HEK293 (cell line): ENCODE results near the gene CCDC63.

Experiments
- KLF10 ChIP-seq: fragments of 450-650 bp; IDR thresholded peaks from 2 replicates; pipeline ENCODE4 v1.5.1; 2018; ENCODE audit warnings: missing biosample characterization, mild to moderate bottlenecking, missing genetic modification characterization
- ZNF239 ChIP-seq: fragments of 450-650 bp; formaldehyde crosslinking; IDR thresholded peaks from 2 replicates; pipeline ENCODE4 v1.5.1; 2016; ENCODE audit warnings: missing biosample characterization, missing genetic modification characterization
- ZNF621 ChIP-seq: fragments of 450-650 bp; formaldehyde crosslinking; IDR thresholded peaks from 2 replicates; pipeline ENCODE4 v1.5.1; 2017; ENCODE audit warnings: missing biosample characterization, missing genetic modification characterization
- ZNF776 ChIP-seq: fragments of 450-650 bp; formaldehyde crosslinking; IDR thresholded peaks from 2 replicates; pipeline ENCODE4 v1.5.0; 2017; ENCODE audit warnings: missing biosample characterization, missing genetic modification characterization, borderline replicate concordance
- ZSCAN23 ChIP-seq: fragments of 450-650 bp; formaldehyde crosslinking; IDR thresholded peaks from 2 replicates; pipeline ENCODE4 v1.5.1; 2016; ENCODE audit warnings: missing biosample characterization, missing genetic modification characterization
- TF ChIP-seq, protein P1 (sequence below): fragments of 450-650 bp; formaldehyde crosslinking; IDR thresholded peaks from 2 replicates; pipeline ENCODE4 v1.5.1; 2016; ENCODE audit warnings: missing biosample characterization, missing genetic modification characterization

DNA sequence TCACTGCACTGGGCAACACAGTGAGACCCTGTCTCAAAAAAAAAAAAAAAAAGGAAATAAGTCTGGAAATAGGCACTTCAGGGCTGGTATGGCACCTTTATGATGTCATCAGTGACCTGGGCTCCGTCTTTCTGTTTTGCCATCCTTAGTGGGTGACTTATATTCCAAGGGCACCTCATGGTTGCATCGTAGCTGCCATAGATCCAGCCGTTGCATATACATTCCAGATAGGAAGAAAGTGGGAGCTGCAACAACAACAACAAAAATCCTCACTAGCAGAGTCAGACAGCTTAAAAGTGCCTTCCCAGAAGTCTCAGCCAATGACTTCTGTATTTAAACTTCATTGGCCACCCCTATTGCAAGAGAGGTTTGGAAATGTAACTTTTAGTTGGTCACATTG, 47.2 kb downstream of the CCDC63 start:
- TF ChIP-seq ZNF621 (tag by site-specific recombination) (no peak), ZNF239 (no peak), ZSCAN23 (no peak), KLF10 (no peak), ZNF776 (tag by site-specific recombination) (no peak)
- TF ChIP-seq, protein P1, sequence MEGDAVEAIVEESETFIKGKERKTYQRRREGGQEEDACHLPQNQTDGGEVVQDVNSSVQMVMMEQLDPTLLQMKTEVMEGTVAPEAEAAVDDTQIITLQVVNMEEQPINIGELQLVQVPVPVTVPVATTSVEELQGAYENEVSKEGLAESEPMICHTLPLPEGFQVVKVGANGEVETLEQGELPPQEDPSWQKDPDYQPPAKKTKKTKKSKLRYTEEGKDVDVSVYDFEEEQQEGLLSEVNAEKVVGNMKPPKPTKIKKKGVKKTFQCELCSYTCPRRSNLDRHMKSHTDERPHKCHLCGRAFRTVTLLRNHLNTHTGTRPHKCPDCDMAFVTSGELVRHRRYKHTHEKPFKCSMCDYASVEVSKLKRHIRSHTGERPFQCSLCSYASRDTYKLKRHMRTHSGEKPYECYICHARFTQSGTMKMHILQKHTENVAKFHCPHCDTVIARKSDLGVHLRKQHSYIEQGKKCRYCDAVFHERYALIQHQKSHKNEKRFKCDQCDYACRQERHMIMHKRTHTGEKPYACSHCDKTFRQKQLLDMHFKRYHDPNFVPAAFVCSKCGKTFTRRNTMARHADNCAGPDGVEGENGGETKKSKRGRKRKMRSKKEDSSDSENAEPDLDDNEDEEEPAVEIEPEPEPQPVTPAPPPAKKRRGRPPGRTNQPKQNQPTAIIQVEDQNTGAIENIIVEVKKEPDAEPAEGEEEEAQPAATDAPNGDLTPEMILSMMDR (tag by site-specific recombination) = no peak
